ENCODE measurements around the gene PDE4C. TPM values are rescaled to one million over a fixed set of nuclear protein-coding genes. Genes with fewer than 3 reads are reported as not detected.

PDE4C gene
- total RNA-seq, 1 donor from 2014 or later = 69.8 TPM

DNA sequence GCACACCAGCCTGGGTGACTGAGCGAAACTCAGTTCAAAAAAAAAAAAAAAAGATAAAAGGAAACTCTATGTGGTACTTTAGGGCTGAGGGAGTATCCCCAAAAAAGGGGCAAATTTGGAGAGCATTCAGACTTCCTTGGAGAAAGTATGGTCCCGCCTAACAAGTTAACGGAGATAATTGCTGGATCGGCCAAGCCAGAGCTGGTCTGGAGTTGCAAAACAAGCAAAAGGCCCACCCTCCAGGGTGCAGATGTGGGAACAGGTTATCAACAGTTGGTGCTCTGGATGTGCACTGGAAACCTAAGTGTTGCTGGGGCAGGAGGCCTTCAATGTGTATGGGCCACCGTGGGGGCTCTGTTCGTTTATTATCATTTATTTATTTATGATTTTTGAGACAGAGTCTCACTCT, 45.2 kb upstream of the PDE4C start:
- no peak overlapping the region for H3K4me3 Mint-ChIP-seq (ENCODE audit: unreplicated experiment)
- peaks cover 2% of the 10 kb centered on the region for H3K9me3 Mint-ChIP-seq (ENCODE audit: unreplicated experiment)
- no peak for DNase-seq
- peaks cover under 1% of the 10 kb centered on the region for H3K36me3 Mint-ChIP-seq (ENCODE audit: unreplicated experiment)
- peaks cover 4% of the 10 kb centered on the region for H3K27me3 Mint-ChIP-seq (ENCODE audit: unreplicated experiment)
- H3K27ac Mint-ChIP-seq (ENCODE audit: unreplicated experiment) = no peak overlapping the region
- TF ChIP-seq, protein P1, sequence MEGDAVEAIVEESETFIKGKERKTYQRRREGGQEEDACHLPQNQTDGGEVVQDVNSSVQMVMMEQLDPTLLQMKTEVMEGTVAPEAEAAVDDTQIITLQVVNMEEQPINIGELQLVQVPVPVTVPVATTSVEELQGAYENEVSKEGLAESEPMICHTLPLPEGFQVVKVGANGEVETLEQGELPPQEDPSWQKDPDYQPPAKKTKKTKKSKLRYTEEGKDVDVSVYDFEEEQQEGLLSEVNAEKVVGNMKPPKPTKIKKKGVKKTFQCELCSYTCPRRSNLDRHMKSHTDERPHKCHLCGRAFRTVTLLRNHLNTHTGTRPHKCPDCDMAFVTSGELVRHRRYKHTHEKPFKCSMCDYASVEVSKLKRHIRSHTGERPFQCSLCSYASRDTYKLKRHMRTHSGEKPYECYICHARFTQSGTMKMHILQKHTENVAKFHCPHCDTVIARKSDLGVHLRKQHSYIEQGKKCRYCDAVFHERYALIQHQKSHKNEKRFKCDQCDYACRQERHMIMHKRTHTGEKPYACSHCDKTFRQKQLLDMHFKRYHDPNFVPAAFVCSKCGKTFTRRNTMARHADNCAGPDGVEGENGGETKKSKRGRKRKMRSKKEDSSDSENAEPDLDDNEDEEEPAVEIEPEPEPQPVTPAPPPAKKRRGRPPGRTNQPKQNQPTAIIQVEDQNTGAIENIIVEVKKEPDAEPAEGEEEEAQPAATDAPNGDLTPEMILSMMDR (IDR thresholded peaks at IDR 0.05; ENCODE audit: partially characterized antibody, unreplicated experiment) = no peak
- H3K4me1 Mint-ChIP-seq (ENCODE audit: low read depth, unreplicated experiment) = no peaks in the 10 kb centered on the region

DNA sequence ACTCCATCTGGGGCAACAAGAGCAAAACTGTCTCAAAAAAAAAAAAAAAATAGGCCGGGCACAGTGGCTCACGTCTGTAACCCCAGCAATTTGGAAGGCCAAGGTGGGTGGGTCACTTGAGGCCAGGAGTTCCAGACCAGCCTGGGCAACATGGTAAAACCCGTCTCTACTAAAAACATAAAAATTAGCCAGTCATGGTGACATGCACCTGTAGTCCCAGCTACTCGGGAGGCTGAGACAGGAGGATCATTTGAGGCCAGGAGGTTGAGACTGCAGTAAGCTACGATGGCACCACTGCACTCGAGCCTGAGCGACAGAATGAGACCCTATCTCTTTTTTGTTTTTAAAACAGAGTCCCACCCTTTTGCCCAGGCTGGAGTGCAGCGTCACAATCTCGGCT, 44.1 kb upstream of the PDE4C start:
- TF ChIP-seq, protein P1 (IDR thresholded peaks at IDR 0.05; ENCODE audit: partially characterized antibody, unreplicated experiment) = no peak
- H3K36me3 Mint-ChIP-seq (ENCODE audit: unreplicated experiment) = peaks cover 6% of the 10 kb centered on the region
- no peak overlapping the region for H3K4me3 Mint-ChIP-seq (ENCODE audit: unreplicated experiment)
- H3K9me3 Mint-ChIP-seq (ENCODE audit: unreplicated experiment) = peaks cover 2% of the 10 kb centered on the region
- DNase-seq = no peak
- no peak overlapping the region for H3K27ac Mint-ChIP-seq (ENCODE audit: unreplicated experiment)
- H3K27me3 Mint-ChIP-seq (ENCODE audit: unreplicated experiment) = peaks cover 9% of the 10 kb centered on the region
- H3K4me1 Mint-ChIP-seq (ENCODE audit: low read depth, unreplicated experiment) = no peaks in the 10 kb centered on the region

DNA sequence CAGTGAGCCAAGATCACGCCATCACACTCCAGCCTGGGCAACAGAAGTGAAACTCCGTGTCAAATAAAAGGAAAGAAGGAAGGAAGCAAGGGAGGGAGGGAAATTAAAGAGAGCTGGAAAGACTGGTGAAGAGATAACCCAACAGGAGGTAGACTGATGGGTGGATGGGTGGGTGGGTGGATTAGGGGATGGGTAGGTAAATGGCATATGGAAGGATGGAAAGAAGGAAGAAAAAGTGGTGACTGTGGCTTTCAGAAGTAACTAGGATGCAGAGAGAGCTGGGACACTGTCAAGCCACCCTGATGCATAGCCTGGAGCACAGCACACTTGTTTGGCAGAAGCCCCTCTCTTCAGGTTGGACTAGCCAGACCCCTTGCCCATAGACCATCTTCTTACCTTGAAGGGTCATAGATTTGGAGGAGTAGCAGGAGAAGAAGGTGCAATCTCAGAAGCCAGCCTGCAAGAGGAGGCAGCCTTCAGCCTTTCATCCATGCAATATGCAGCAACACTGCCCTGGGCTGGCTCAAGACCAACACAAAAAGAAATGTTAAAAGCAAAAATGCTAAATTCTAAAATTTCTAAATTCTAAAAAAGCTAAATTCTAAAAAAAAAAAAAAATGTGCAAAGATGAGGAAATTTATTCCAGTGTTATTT, 43.0 kb upstream of the PDE4C start:
- Mint-ChIP-seq H3K4me3 (ENCODE audit: unreplicated experiment) (no peak overlapping the region), H3K4me1 (ENCODE audit: low read depth, unreplicated experiment) (no peaks in the 10 kb centered on the region), H3K27me3 (ENCODE audit: unreplicated experiment) (peaks cover 9% of the 10 kb centered on the region), H3K9me3 (ENCODE audit: unreplicated experiment) (peaks cover 2% of the 10 kb centered on the region), H3K36me3 (ENCODE audit: unreplicated experiment) (peaks cover 6% of the 10 kb centered on the region), H3K27ac (ENCODE audit: unreplicated experiment) (no peak overlapping the region)
- TF ChIP-seq, protein P1 (IDR thresholded peaks at IDR 0.05; ENCODE audit: partially characterized antibody, unreplicated experiment) = no peak
- no peak for DNase-seq

DNA sequence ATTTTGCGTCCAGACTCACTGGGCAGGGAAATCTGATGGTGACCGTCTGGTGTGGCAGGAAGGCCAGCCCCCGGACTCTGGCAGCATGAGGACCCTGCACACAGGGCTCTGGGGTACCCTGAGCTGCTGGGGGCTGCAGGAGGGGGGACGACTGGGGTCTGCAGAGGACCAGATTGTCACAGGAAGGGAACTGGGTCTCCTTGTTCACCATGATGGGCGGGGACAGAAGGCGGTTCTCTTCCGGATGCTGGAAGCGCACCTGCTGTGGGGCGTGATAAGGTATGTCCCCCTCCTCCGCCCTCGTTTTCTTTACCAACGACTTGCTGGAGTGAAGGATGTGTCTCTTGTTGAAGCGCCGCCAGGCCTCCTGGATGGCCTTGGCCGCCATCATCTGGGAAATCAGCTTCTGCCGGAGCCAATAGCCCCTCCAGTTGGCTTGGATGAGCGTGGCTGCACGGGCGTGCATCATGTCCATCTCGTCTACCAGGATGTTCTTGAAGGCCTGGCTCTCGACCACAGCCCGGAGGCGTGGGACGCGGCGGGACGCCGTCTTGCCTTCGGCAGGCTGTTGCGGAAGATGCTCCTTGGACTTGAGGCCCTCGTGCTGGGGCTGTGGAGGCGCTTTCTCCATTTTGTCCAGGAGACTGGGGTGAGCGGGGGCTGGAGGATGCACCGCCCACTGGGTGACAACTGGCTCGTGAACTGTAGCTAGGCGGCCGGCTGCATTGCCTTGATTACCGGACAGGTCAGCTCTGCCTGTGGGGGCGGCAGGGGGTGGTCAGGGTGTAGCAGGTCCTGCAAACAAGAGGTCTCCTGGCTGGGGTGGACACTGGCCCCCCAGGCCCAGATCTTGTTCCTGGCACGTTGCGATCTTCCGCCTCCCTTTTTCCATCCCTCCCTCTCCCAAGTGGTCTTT, 40.8 kb upstream of the PDE4C start:
- Mint-ChIP-seq H3K4me1 (ENCODE audit: low read depth, unreplicated experiment) (no peaks in the 10 kb centered on the region), H3K27ac (ENCODE audit: unreplicated experiment) (no peak overlapping the region), H3K4me3 (ENCODE audit: unreplicated experiment) (no peak overlapping the region), H3K9me3 (ENCODE audit: unreplicated experiment) (peaks cover 4% of the 10 kb centered on the region), H3K27me3 (ENCODE audit: unreplicated experiment) (peaks cover 10% of the 10 kb centered on the region), H3K36me3 (ENCODE audit: unreplicated experiment) (peaks cover 6% of the 10 kb centered on the region)
- TF ChIP-seq, protein P1 (IDR thresholded peaks at IDR 0.05; ENCODE audit: partially characterized antibody, unreplicated experiment) = no peak
- no peak for DNase-seq

DNA sequence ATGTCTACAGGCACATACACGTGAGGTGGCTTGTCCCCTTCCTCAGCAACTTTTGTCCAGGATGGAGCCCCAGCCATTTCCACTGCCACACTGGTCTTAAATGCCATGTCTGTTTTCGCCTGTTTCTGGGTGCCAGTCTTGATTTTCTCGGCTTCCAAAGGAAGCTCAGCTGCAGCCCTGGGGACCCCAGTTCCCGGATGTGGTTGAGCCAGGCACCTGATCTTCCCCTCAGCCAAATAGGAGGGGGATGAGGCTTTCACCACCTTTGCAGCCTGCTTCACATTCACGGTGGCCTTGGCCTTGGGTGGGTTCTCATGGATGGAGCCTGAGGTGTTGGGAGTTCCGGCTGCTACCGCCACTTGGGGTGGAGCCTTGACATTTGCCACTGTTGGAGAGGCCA, 39.3 kb upstream of the PDE4C start:
- TF ChIP-seq, protein P1 (IDR thresholded peaks at IDR 0.05; ENCODE audit: partially characterized antibody, unreplicated experiment) = no peak
- Mint-ChIP-seq H3K36me3 (ENCODE audit: unreplicated experiment) (peaks cover 6% of the 10 kb centered on the region), H3K27ac (ENCODE audit: unreplicated experiment) (no peak overlapping the region), H3K4me3 (ENCODE audit: unreplicated experiment) (no peak overlapping the region), H3K9me3 (ENCODE audit: unreplicated experiment) (peaks cover 4% of the 10 kb centered on the region), H3K4me1 (ENCODE audit: low read depth, unreplicated experiment) (no peaks in the 10 kb centered on the region), H3K27me3 (ENCODE audit: unreplicated experiment) (peaks cover 14% of the 10 kb centered on the region)
- DNase-seq = no peak
